Hematopoietic multipotent progenitor cell (in vitro differentiated cells): ENCODE data around the gene TBCE. TPM values are rescaled to one million over a fixed set of nuclear protein-coding genes. Genes with fewer than 3 reads are reported as not detected.
"Not testable (repeated sequence)": the region's sequence is repeated elsewhere in the genome, so short reads cannot be mapped to it uniquely, and the experiment has no call there.

Source experiments
- DNase-seq, 3 donors: peaks; one replicate each; pipeline ENCODE4 v3.0.0-alpha.2; 2011 to 2015; ENCODE audit warnings: low read depth in 2 of 3, low spot score in 2 of 3
- total RNA-seq: library from RNA; depleted of rRNA; stranded (reverse); fragments of >200 nt; gene quantifications from one replicate; pipeline ENCODE4 v1.2.3, GENCODE V29; 2012

The TBCE gene
- total RNA-seq, 1 donor, result 11.8 TPM

DNA sequence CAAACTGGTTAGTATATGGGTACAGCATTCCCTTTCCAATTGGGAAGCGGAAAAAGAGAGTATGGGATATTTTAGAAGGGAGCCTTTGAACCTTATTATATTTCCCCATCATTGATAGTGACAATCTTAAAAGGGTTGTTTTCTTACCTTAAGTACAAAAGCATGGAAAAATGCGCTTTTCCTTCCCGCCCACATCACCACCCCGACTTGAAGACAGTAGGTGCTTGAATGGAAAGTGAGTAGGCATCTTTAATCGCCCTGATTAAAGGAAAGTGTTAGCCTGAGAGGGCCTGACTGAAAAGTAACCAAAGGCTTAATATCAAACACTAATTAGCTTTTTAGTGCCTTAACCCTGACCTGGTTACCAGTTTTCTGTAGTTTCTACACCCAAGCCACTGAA, 23.5 kb upstream of the TBCE start:
- no peak for DNase-seq

DNA sequence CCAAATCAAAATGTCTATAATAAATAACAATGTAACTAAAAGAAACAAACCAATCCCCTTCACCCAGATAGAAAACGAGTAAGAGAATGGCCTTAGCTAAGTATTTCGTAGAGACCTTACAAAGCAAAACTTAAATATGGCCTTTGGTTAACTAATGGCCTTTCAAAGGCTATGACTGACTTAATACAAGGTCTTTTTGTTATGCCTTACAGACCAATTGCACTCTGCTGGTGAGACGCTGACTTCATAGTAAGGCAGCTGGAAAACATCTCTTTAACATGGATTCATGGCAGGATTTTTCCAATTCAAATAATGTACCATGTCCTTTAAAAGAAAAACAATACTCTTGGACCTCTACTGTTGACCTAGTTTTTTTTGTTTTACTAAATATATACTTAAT, 15.8 kb upstream of the TBCE start:
- DNase-seq, result no peak

DNA sequence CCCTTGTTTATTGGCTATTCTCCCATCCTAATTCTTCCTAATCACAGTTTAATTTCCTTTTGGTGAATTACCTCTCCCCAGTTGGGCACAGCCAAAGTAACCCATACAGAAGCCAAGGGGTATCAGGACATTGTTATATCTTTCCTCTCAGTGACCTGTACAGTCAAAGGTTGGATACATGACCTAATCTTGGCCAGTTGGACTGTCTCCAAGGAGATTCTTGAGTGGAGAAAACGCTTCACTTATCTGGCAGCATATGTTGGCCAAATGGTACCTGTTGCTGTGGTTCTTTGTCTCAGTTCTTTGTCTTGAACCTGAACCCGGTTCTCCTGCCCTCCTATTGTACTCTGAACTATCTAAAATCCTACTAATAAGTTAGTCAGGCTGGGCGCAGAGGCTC, 15.3 kb upstream of the TBCE start:
- no peak for DNase-seq

DNA sequence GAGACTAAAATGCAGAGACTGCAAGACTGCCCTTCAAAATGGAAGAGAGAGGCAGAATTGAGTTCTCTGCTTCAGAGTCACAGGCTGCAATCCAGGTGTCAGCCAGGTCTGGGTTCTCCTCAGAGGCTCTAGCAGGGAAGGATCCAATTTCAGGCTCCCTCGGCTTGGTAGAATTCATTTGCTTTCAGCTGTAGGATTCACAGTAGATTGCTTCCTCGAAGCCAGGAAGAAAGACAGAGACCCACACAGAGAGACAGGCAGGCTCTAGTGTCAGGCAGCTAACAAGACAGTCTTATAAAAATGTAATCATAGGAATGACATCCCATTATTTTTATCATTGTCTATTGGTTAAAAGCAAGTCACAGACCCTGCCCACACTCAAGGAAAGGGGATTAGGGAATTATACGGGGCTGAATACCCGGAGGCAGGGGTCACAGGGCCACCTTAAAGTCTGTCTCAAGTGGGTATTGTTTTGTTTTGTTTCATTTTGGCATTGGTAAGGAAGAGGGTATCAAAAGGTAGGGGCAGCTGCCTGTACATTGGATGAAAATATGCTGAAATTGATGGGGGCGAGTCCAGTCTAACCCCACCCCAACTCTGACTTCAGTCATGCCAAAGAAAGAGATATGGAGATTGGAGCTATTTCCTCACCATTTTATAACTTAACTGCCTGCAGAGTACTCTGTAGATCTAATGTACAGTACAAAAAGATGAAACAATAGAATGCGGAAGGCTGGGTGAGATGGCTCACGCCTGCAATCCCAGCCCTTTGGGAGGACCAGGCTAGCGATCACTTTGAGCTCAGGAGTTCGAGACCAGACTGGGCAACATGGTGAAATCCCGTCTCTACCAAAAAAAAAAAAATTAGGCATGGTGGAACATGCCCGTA, 9.5 kb upstream of the TBCE start:
- no peak for DNase-seq

DNA sequence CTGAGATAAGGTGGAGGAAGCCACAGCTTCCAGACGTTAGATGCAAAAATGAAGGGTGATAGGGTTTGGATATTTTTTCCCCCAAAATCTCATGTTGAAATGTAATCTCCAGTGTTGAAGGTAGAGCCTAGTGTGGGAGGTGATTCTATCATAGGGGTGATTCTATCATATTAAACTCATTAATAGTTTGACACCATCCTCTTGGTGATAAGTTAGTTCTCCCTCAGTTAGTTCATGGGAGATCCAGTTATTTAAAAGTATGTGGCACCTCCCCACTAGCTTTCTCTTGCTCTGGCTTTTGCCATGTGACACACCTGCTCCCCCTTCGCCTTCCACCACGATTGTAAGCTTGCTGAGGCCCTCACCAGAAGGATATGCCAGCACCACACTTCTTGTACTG, 8.3 kb upstream of the TBCE start:
- no peak for DNase-seq

DNA sequence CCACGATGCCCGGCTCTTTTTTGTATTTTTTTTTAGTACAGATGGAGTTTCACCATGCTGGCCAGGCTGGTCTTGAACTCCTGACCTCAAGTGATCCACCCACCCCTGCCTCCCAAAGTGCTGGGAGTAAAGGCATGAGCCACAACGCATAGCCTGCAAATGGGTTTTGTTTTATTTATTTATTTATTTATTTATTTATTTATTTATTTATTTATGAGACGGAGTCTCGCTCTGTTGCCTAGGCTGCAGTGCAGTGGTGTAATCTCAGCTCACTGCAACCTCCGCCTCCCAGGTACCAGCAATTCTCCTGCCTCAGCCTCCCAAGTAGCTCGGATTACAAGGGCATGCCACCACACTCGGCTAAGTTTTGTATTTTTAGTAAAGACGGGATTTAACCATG, 3.0 kb upstream of the TBCE start:
- not testable (repeated sequence) for DNase-seq

DNA sequence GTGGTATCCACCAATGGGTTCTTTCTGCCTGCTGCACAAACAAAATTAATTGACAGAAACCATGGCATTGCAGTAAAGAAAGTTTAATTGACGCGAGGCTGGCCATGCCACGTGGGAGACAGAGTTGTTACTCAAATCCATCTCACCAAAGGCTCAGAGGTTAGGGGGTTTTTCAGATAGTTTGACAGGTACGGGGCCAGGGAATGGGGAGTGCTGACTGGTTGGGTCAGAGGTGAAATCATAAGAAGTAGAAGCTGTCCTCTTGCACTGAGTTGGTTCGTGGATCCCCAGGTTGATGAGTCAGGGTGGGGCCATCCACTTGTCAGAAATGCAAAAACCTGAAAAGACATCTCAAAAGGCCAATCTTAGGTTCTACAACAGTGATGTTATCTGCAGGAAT, 941 bp upstream of the TBCE start:
- no peak for DNase-seq

DNA sequence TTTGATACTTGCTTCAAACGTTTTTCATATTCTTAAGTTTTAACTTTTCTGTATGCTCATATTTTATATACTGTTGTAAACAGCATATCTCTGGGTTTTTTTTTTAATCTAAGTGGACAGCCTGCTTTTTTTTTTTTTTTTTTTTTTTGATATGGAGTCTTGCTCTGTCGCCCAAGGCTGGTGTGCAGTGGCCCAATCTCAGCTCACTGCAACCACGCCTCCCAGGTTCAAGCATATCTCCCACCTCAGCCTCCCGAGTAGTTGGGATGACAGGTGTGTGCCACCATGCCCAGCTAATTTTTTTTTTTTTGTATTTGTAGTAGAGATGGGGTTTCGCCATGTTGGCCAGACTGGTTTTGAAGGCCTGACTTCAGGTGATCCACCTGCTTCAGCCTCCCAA, 1.2 kb downstream of the TBCE start:
- no peak for DNase-seq

DNA sequence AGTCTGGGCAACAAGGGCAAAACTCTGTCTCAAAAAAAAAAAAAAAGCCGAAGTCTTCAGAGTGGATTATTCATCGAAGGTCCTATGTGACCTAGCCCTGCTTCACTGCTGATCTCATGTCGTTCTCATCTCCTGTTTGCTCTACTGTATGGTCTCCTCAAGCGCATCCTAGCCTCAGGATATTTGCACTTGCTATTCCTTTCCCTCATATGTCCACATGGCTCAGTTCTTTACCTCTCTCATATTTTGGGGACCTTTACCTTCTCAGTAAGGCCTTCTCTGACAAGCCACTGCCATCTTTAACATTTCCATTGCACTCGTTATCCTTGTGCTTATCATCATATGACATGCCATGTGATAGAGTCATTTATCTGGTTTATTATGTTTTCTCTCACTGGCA, 2.6 kb downstream of the TBCE start:
- DNase-seq, result no peak

DNA sequence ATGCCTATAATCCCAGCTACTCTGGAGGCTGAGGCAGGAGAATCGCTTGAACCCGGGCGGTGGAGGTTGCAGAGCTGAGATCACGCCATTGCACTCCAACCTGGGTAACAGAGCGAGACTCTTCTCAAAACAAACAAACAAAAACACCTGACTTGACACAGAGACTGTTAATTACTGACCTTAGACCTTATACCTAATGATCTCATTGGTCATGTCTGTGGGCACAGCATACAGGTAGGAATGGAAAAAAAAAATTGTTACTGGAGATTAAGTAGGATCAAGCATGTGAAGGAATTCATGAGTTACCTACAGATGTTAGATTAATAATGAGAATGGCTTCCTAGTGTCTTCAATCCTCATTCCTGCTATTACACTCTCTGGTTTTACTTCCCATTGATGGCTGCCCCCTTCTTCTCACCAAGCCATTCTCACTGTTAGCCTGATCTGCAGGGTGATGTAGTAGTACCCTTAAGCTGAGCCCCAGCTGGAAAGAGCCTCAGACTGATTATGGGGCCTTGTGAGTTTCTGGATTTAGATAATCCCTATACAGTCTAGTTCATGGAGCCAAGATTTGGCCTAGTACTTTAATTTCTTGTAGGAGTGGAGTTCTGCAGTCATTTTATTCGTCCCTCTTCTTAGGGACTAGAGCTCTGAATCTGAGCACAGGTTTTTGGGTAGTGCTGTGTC, 8.8 kb downstream of the TBCE start:
- no peak for DNase-seq

DNA sequence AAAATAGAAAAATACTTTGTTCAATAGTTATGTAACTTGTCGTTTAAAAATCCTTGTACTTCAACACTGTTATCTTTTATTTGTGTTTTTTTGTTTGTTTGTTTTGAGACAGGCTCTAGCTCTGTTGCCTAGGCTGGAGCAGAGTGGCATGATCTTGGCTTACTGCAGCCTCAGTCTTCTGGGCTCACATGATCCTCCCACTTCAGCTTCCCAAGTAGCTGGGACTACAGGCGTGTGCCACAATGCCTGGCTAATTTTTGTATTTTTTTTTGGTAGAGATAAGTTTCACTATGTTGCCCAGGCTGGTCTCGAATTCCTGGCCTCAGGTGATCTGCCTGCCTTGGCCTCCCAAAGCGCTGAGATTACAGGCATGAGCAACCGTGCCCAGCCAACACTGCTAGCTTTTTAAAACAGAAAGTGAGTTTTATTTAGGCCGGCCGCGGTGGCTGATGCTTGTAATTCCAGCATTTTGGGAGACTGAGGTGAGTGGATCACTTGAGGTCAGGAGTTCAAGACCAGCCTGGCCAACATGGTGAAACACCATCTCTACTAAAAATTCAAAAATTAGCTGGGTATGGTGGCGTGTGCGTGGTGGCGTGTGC, 11.0 kb downstream of the TBCE start:
- DNase-seq, result not testable (repeated sequence)

DNA sequence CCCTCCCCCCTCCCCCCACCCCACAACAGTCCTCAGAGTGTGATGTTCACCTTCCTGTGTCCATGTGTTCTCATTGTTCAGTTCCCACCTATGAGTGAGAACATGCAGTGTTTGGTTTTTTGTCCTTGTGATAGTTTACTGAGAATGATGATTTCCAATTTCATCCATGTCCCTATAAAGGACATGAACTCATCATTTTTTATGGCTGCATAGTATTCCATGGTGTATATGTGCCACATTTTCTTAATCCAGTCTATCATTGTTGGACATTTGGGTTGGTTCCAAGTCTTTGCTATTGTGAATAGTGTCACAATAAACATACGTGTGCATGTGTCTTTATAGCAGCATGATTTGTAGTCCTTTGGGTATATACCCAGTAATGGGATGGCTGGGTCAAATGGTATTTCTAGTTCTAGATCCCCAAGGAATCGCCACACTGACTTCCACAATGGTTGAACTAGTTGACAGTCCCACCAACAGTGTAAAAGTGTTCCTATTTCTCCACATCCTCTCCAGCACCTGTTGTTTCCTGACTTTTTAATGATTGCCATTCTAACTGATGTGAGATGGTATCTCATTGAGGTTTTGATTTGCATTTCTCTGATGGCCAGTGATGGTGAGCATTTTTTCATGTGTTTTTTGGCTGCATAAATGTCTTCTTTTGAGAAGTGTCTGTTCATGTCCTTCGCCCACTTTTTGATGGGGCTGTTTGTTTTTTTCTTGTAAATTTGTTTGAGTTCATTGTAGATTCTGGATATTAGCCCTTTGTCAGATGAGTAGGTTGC, 14.9 kb downstream of the TBCE start:
- not testable (repeated sequence) for DNase-seq

DNA sequence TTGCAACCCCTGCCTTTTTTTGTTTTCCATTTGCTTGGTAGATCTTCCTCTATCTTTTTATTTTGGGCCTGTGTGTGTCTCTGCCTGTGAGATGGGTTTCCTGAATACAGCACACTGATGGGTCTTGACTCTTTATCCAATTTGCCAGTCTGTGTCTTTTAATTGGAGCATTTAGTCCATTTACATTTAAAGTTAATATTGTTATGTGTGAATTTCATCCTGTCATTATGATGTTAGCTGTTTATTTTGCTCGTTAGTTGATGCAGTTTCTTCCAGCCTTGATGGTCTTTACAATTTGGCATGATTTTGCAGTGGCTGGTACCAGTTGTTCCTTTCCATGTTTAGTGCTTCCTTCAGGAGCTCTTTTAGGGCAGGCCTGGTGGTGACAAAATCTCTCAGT, 18.4 kb downstream of the TBCE start:
- not testable (repeated sequence) for DNase-seq

DNA sequence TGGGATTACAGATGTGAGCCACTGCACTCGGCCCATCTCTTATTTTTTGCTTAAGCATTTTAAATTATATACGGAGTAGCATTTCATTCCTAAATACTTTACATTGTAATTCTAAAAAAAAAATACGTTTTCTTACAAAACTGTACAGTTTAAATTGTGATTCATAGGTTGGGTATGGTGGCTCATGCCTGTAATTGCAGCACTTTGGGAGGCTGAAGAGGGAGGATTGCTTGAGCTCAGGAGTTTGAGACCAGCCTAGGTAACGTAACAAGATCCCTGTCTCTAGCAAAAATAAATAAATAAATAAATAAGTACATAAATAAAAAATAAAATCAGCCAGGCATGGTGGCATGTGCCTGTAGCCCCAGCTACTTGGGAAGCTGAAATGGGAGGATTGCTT, 24.6 kb downstream of the TBCE start:
- no peak for DNase-seq

DNA sequence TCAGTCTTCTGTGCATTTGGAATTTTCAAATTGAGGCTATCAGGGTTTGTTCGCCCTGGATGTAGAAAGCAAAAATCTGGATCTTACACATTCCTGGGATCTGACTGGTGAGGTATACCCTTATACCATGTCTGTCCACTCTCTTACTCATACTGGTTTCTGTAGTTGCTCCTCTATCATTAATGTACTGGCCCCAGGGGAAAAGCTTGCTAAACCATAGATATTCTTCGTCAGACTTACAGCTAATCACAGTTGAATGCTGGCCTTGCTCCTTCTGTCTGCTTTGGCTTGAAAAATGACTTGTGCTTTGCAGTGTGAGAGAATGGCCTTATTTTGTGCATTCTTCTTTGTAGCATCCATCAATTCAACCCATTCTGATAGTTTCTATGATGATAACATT, 30.5 kb downstream of the TBCE start:
- DNase-seq, result no peak

DNA sequence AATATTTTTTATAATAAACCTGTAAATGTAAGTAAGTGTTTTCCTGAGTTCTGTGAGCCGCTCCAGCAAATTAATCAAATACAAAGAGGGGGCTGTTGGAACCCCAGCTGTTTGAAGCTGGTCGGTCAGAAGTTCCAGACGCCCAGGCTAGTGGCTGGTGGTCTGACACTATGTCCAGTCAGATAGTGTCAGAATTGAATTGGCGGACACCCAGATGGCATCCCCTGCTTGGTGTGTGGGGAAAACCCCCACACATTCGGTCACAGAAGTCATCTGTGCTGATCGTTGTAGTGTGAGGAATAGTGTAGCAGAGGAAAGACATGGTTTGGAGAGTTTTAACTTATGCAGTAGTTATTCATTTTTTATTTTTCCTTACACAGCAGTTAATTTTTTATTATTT, 32.4 kb downstream of the TBCE start:
- DNase-seq, result no peak

DNA sequence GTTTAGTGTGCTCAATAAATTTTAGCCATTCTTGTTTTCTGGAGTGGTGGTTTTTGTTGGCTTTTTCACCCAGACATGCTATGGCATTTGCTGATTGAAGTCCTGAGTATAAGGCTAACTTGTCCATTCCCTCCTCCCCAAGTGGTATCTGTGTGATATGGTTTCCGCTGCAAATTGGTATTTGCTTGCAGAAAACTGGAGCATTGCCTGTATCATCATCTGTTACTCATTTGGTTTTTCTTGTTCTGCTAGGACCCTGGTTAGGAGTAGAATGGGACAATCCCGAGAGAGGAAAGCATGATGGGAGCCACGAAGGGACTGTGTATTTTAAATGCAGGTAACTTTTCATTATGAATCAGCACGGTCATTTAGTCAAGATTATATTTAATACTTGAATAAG, 34.0 kb downstream of the TBCE start:
- no peak for DNase-seq

DNA sequence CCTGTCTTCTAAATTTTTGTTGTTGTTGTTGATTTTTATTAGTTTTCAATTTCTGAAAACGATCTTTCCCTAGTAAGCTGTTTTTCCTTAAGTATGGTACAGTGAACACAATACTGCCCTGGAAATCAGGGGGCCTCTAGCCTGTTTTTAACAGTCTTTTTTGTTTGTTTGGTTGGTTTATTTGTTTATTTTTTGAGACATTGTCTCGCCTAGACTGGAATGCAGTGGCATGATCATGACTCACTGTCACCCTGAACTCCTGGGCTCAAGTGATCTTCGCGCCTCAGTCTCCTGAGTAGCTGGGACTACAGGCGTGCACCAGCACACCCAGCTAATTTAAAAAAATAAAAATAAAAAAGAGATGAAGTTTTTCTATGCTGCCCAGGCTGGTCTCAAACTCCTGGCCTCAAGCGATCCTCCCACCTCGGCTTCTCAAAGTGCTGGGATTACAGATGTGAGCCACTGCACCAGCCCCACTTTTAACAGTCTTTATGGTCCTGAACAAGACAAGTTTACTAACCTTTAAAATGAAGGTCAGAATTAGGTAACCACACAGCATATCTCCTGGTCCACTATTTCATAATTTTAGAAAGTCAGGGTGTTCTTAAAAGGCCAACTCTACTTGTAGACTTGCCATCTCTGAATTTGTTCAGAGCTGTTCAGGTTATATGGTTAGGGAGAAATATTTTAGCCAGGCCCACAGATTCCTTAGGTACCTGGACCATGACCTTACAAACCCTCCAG, 35.4 kb downstream of the TBCE start:
- DNase-seq, result no peak

DNA sequence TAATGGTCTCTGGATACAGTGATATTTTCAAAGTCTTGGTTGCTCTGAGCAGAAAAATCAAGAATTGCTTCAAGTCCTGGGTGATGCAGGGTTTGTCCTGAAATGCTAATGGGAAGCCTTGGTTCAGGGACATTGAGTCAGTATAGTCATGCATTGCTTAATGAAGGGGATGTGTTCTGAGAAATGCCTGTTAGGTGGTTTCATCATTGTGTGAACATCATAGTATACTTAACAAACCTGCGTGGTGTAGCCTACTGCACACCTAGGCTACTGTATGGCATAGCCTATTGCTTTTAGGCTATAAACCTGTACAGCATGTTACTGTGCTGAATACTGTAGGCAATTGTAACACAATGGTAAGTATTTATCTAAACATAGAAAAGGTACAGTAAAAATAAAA, 36.4 kb downstream of the TBCE start:
- DNase-seq, result no peak

DNA sequence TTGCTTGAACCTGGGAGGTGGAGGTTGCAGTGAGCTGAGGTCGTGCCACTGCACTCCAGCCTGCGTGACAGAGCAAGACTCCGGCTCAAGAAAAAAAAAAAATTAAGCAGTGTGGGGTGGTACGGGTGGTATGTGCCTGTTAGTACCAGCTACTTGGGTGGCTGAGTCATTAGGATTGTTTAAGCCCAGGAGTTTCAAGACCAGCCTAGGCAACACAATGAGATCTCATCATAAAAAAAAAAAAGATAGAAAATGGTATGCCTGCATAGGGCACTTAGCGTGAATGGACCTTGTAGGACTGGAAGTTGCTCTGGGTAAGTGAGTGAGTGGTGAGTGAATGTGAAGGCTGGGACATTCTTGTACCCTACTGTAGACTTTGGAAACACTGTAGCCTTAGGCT, 37.0 kb downstream of the TBCE start:
- DNase-seq, result no peak
